ENCODE measurements around the gene SNAI3. TPM values are rescaled to one million over a fixed set of nuclear protein-coding genes. Genes with fewer than 3 reads are reported as not detected.

The SNAI3 gene
- total RNA-seq, 2 donors from 2014 or later = 0.77 to 2.1 TPM

DNA sequence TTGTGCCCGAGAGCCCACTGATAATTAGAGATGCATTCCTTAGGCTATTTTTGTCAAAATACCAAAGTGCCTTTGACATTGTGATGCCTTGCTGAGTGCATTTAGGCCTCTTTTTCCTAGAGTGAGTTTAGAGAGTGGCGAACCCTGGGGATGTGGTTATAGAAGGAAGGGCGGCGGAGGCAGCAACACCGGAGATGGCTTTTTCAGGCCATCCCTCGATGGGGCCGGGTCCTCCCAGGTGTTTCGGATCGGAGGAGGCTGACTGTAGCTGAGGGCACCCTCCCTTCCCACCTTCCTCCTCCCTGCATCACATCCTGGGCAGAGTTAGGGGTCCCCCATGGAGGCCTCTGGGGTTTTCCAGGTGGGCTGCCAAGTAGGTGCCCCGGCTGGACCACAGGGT, 6.6 kb upstream of the SNAI3 start:
- DNase-seq = no peak
- WGBS, 2 experiments (ENCODE audit: insufficient coverage in 1 of 2, insufficient read length in 1 of 2) = 85 to 93% methylated on average over 6 to 10 of the region's 10 CpGs
- Histone ChIP-seq H3K36me3 (ENCODE audit: control insufficient read depth, insufficient read depth, low read length) (no peaks in the 10 kb centered on the region), H3K9me3 (ENCODE audit: control insufficient read depth, low read length) (no peaks in the 10 kb centered on the region), H3K4me3 (ENCODE audit: low read length) (no peak overlapping the region), H3K4me1 (ENCODE audit: control insufficient read depth, insufficient read depth, low read length) (no peaks in the 10 kb centered on the region), H3K27me3 (ENCODE audit: control insufficient read depth, insufficient read depth, low read length, poor library complexity, severe bottlenecking) (no peaks in the 10 kb centered on the region), H3K9ac (ENCODE audit: extremely low read depth, low read length, poor library complexity, severe bottlenecking) (no peak overlapping the region), H3K27ac (ENCODE audit: low read depth, low read length) (no peak overlapping the region)
- Mint-ChIP-seq H3K9me3 (no peaks in the 10 kb centered on the region), H3K27ac (no peak overlapping the region), H3K4me3 (no peak overlapping the region), H3K27me3 (ENCODE audit: insufficient read depth) (peaks cover 17% of the 10 kb centered on the region), H3K4me1 (peaks cover 8% of the 10 kb centered on the region), H3K36me3 (ENCODE audit: low read depth) (peaks cover 3% of the 10 kb centered on the region)
- TF ChIP-seq CTCF (conservative IDR thresholded peaks at IDR 0.05) = no peak

DNA sequence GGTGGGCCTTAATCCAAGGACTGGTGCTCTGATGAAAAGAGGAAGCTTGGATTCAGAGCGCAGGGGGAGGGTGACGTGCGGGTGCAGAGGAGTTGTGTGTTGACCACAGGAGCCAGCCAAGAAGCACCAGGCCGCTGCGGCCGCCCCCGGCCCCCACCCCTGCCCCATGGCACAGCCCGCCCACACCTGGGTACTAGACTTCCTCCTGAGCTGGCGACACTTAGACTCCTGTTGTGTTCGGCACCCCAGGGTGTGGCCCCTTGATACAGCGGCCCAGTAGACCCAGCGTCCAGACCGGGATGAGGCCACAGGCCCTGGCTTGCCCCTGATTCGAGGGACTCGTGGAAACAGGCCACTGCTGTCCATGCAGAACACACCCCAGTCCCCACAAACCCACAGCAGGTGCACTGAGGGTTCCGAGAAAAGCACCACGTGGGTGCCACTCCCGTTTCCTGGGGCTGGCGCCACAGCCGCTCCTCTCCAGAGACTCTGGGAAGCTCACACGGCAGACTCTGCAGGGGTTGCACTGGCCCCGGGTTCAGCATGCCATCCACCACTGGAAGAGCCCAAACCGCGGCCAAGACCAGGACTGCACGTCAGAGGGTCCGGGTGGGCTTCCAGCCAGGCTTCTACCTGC, 5.7 kb upstream of the SNAI3 start:
- no peak overlapping the region for H3K27ac ChIP-seq (ENCODE audit: low read depth, low read length)
- H3K27me3 ChIP-seq (ENCODE audit: control insufficient read depth, insufficient read depth, low read length, poor library complexity, severe bottlenecking) = peaks cover 8% of the 10 kb centered on the region
- no peaks in the 10 kb centered on the region for H3K36me3 Mint-ChIP-seq (ENCODE audit: low read depth)
- peaks cover 10% of the 10 kb centered on the region for H3K4me1 Mint-ChIP-seq
- no peaks in the 10 kb centered on the region for H3K36me3 ChIP-seq (ENCODE audit: control insufficient read depth, insufficient read depth, low read length)
- H3K27ac Mint-ChIP-seq = no peak overlapping the region
- H3K9me3 ChIP-seq (ENCODE audit: control insufficient read depth, low read length) = no peaks in the 10 kb centered on the region
- H3K9ac ChIP-seq (ENCODE audit: extremely low read depth, low read length, poor library complexity, severe bottlenecking) = no peak overlapping the region
- H3K9me3 Mint-ChIP-seq = no peaks in the 10 kb centered on the region
- peaks cover 19% of the 10 kb centered on the region for H3K27me3 Mint-ChIP-seq (ENCODE audit: insufficient read depth)
- WGBS, 2 experiments (ENCODE audit: insufficient coverage in 1 of 2, insufficient read length in 1 of 2) = 92 to 94% methylated on average over 24 to 26 of the region's 26 CpGs
- no peak for TF ChIP-seq CTCF (conservative IDR thresholded peaks at IDR 0.05)
- no peak overlapping the region for H3K4me3 ChIP-seq (ENCODE audit: low read length)
- H3K4me1 ChIP-seq (ENCODE audit: control insufficient read depth, insufficient read depth, low read length) = no peaks in the 10 kb centered on the region
- H3K4me3 Mint-ChIP-seq = no peak overlapping the region
- DNase-seq = no peak

- no peak overlapping the region for H3K27ac Mint-ChIP-seq
- Histone ChIP-seq H3K4me3 (ENCODE audit: low read length) (no peak overlapping the region), H3K27ac (ENCODE audit: low read depth, low read length) (no peak overlapping the region), H3K36me3 (ENCODE audit: control insufficient read depth, insufficient read depth, low read length) (no peaks in the 10 kb centered on the region), H3K4me1 (ENCODE audit: control insufficient read depth, insufficient read depth, low read length) (no peaks in the 10 kb centered on the region), H3K9ac (ENCODE audit: extremely low read depth, low read length, poor library complexity, severe bottlenecking) (no peak overlapping the region), H3K27me3 (ENCODE audit: control insufficient read depth, insufficient read depth, low read length, poor library complexity, severe bottlenecking) (peaks cover 13% of the 10 kb centered on the region), H3K9me3 (ENCODE audit: control insufficient read depth, low read length) (no peaks in the 10 kb centered on the region)
- no peaks in the 10 kb centered on the region for H3K9me3 Mint-ChIP-seq
- peaks cover 22% of the 10 kb centered on the region for H3K27me3 Mint-ChIP-seq (ENCODE audit: insufficient read depth)
- peaks cover 10% of the 10 kb centered on the region for H3K4me1 Mint-ChIP-seq
- no peak for DNase-seq
- H3K4me3 Mint-ChIP-seq = no peak overlapping the region
- TF ChIP-seq CTCF (conservative IDR thresholded peaks at IDR 0.05) = no peak
- WGBS, 2 experiments (ENCODE audit: insufficient coverage in 1 of 2, insufficient read length in 1 of 2) = 93 to 96% methylated on average over 25 to 33 of the region's 33 CpGs
- H3K36me3 Mint-ChIP-seq (ENCODE audit: low read depth) = no peaks in the 10 kb centered on the region
These were observed 5.0 kb upstream of the SNAI3 start for GRCh38 chr16:88691129-88691813.
